Stimulated activated CD4-positive, alpha-beta T cell treated with anti-CD3 and anti-CD28 coated beads, Interleukin-12 subunit alpha, Interleukin-12 subunit beta, amount 100 ng/mL, for 4 hours (primary cell): ENCODE measurements around the gene STARD13.

Experiments used
- DNase-seq: peaks from one replicate; pipeline ENCODE4 v3.0.0-alpha.2; 2020

Gene STARD13

DNA sequence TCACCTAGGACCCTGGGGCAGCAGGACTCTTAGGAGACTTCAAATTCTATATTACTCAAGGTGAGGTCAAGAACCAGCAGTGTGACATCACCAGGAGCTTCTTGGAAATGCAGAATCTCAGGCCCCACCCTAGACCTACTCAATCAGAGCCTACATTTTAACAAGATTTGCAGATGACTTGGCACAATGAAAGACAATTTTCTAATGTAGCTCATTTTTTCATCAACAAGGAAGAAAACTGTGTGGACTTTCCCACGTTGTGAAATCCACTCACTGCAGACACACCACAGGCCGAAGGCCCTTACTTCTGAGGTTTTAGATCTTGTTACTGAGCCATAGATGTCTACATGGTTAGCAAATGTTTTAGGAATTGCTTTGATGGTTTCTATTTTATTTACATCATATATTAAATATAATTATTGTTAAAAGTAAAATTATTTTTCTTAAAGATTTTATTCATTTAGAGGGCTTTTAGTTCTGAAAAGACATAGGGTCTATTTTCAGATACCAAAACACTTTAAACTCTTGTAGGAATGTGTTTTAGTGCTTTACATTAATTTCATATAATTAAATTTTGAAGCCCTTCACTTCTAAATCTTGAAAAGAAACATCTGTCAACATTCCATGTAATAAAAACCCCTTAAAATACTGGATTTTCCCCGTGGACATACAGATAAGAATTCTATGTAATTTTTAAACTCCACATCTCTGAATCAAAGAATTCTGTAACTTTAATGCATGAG lies 18.5 kb upstream of the STARD13 start:
- no peak for DNase-seq

DNA sequence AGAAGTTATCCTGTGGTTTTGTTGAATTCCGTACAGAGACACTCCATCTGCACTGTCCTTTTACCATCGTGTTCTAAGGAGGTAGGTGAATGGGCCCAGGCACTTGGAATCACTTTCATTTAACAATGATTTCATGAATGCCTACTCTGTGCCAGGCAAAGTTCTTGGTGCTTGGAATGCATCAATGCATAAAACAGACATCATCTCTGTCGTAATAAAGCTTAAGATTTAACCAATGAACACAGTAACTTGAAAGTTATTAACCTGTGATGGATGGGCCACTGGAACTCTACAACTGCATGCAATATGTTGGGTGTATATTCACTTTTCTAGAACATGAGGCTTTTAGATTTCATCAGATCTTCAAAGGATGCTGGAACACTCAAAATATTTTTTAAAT lies 14.1 kb upstream of the STARD13 start:
- DNase-seq = no peak

DNA sequence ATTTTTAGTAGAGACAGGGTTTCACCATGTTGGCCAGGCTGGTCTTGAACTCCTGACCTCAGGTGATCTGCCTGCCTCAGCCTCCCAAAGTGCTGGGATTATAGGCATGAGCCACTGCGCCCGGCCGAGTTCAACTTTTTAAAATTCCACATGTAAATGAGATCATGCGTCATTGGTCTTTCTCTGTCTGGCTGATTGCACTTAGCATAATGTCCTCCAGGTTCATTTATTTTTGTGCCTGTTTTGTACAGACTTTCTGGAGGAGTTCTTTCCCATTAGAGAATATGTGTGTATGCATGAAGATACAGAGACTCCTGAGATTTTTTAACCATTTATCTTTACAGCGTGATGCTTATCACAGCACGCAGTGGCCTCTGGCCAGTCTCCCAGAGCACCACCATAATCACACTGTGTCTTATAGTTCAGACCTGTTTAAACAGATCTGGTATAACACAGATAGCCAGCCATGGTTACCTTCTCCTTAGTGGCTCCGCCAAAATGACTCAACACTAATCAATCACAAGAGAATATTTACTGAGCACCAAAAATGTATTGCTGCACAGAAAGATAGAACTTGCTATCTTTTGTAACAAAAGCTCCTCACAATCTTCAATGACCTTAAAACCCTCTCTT lies 11.4 kb upstream of the STARD13 start:
- DNase-seq = no peak

DNA sequence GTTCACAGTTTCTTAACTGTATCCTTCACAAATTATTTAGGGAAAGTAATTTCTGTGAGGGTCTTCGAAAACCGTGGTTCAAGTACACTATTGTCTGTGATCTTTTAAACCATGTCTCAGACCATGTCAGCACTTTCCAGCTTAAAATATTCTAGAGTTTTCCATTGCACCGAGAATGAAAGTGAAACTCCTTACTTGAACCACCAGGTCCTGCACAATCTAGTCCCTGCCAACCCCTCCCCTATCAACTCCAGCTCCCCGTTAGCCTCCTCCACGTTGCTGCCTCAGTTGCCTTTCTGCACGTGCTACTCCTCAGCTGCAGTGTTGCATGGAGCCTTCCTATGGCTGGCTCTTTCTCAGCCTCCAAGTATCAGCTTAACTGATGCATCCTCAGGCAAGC lies 7.2 kb upstream of the STARD13 start:
- DNase-seq = no peak

DNA sequence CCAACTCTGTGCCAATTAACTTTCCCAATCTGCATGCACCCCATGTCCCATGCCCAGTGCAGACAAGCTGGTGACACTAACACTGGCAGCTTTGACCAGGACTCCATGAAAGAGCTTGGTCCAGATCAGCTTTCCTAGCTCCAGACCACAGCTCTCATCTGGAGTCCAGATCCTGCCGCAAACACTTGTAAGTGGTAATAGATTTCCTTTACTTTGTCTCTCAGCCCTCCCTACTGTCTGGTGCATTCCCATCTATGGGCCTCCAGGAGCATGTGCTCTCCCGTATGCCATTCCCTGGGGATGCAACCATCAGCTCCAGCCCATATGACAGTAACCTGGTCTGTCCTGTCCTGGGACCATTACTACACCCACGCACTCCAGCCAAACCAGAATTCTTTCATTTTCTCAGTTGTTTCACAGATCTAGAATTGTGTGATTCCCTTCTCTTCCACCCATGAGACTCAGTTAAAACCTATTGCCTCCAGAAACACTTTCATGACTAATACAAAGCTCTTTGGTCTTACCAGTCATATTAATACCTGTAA lies 4.9 kb upstream of the STARD13 start:
- DNase-seq = no peak

DNA sequence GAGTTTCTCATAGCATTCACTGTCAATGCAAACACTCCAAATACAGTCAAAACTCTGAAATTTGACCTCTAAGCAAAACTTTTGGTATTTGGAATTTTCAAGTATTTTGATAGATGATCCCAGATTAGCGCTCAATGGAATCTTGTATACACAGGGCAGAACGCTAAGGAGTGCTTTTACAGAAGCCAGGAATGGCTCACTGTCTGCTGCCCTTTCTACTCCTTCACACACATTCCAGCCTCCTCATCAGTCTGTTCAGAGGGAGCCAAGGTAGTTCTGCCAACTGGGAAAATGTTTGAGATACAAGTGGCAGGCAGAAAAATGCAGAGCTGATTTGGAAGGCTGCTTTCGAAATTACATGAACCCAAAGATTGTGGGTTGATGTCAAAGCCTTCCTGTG lies 4.4 kb upstream of the STARD13 start:
- DNase-seq = no peak

DNA sequence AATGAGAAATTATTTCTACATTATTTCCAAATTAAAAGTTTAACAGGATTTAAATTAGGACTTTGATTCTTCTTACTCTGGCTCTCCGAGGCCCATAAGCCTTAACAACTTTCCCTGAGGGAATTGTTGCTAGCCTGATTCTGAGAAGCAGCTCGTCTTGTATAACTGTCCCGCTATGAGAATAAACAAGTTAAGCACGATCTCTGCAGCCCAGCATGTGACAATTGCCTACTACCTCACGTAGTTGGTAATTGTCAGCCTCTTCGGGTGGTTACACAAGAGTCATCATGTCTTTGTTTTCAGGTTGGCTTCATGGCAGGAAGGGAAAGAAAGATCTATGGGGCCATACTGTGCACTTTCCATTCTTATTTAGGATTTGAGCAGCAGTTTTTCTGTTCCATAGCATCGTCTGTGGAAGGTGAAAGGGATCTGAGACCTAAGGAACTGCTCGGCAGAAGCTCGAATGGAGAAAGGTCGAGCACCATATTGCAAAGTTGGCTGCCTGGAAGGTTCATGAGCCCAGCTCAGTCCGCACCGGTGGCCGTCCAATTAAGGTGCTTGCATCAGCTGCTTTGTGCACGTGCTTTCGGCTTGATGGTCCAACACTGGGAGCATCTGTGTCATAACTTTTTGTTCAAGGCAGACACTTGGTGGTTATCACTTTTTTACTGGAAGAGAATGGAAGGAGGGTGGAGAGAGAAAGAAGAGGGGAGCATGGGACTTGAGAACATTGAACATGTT lies 1.8 kb upstream of the STARD13 start:
- no peak for DNase-seq

DNA sequence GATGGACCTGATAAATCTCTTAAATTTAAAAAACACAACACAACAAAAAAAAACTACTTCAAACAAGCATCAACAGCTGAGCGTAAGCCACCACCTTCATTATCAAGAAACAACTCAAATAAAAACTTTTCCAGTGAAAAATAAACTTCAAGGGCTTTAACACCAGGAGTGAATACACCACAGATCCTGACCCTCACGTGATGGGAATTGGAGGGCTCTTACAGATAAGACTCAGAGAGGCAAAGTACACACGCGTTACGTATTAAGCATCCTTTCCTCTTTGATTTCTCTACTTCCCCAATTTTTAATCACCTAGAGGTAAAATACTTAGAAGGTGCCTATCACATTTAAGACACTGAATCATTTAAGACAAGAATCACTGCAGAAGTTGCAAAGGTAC lies 573 bp upstream of the STARD13 start:
- DNase-seq = no peak

DNA sequence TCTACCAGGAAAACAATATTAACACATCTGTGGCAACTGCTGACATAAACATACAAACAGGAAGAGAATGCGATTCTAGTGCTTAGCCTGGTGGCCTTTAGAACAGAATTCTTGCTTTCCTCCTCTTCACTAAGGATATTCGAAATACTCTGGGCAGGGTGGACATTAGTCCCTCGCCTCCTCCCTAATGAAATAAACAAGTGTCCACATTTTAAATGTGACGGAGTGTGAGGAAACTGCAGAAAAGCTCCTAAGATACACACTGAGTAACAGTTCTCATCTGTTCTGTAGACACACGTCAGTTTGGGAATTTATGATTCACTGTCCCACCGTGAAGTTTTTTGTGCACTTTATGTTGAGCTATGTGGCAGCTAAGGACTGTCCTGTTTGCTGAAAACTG lies 639 bp downstream of the STARD13 start:
- DNase-seq = no peak

DNA sequence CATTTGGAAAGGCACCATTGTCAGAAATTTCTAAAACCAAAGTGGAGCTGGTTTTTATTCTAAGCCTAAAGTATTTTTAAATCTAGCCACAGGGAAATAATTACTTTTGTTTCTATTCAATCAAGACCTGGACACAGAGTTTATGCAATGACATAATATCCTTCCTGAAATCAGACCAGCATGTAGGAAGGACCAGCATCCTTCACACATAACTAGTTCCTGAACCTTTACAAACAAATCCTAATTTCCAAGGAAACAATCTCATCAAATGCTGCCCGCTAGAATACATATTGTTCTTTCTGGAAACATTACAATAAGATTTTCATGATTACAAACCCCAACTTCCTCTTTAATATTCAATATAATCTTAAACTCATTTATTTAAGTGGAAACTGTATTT lies 1.5 kb downstream of the STARD13 start:
- DNase-seq = no peak

DNA sequence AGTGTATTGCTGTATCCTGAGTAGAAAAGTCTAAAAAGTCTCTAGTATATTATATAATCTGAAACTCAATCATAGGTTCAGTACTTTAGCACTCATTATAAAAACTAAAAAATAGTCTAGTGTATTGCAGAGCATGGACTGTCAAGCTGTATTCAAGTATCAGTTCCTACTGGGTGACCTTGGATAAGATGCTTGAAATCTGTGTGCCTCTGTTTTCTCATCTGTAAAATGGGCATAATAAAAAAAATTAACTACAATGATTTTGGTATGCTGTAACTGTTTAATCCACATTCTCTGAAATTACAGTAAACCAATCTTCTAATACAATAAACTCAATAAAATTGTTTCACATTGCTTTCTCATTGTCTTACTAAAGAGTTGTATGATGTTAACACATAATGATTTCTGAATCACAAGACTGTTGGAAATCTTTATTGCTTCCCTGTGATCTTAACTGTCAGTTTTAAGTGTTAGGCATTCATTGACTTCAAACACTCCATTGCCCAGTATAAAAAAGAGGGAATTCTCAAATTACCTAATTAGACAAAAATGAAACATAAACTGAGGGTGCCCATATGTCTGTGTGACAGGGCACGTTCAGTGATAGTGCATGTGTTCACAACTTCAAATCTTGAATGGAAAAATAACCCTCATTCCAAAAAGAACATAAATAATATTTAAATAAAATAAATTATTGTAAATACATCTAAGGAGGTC lies 2.2 kb downstream of the STARD13 start:
- DNase-seq = no peak

DNA sequence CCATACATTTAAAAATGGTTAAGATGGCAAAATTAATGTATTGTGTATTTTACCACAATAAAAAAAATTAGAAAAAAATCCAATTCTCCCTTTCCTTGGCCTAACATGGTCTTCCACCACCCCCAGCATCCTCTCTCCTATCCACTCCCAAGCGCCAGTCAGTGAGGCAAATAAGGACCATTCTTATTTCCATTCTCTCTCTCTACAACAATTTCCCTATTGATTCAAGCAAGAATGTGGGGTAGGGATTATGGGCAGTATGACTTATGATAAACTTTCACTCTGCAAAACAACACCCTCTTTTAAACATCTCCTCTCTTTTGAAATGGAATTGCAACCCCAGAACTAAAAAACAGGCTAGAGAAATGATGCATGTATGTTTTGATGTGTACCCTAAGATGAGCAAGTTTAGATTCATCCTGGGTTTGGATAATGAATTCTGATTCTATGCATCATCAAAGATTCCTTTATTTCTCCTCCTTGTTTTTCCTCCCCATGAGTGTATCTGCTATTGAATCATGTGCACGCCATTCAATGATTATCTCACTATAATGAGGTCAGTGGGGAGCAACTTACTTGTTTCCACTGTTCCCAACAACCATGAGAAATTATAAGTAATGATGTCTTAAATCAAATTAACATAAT lies 3.5 kb downstream of the STARD13 start:
- DNase-seq = no peak

DNA sequence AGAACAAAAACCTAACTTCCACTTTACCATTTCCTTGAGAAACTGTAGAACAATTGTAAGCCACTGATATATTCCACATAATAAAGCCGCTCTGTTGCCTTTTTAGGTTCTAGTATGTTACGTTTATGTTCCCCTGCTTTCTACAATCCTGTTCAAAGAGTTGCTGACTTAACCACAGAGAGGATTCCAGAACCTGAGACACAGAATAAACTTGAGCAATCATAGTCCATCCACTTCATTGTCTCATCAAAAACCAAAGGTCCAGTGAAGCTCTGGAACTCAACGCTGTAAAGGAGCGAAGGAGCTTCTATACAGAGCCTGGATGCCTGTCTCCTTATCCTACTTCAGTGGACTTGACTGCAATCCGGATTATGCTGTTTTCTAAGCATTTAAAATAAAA lies 4.6 kb downstream of the STARD13 start:
- DNase-seq = no peak

DNA sequence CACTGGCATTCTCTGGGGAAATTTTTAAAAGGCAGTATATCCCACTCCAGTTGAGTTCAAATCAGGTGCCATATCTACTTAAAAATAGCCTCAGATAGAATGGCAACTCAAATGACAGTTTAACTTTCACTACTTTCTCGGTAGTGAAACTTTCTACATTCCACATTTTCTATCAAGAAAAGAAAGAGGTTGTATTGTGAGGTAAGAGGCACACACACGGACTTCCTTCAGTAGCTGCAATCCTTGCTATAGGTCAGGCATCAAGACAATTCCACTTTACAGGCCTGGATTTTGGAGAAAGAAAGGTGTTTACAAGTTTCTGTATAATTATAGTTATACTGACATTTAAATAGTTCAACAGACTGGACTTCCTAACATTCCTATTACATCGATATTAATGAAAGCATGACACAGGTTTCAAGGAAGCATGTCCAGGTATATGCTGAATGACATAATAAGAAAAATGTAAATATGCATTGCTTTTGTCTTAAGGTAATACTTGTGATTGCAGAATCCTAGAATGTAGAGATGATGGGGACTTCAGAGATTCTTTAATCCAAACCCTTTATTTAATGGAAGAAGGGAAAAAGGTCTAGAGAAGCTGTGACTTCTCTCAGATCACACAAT lies 5.2 kb downstream of the STARD13 start:
- no peak for DNase-seq

DNA sequence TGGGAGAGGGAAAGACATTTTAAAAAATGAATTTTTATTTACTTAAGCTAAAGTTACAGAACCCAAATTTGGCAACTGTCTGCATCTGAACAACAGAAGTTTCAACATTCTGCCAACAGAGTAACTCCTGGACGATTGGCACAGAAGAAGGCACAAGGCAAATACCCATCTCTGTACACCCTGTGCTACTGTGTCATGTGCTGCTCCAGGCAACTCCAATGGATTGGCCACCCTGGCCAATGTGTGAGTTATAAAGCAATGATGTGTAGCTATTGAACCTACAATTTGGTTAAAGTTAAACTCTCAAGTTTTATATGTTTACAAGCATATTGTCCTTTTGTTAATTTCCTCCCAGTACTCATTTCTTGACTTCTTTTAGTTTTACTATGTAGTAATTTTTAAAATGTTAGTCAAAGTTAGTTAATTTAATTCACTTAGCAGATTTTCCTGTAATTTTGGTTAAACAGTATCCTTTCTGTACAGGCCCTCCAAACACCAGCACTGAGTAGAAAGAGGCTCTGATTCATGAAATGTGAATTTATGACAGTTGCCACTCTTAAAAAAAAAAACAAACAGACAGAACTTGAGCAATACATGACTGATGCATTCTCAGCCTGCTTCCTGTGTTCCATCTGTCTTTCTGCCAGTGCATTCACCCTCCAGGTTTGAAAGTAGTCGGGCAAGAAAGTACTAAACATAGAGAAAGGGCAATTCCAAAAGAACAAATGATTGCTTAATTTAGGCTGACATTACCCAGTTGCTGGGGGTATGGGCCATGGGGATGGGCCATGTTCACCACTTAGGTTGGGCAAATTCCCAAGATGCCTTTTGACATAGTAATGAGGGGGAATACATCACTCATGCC lies 5.9 kb downstream of the STARD13 start:
- no peak for DNase-seq

DNA sequence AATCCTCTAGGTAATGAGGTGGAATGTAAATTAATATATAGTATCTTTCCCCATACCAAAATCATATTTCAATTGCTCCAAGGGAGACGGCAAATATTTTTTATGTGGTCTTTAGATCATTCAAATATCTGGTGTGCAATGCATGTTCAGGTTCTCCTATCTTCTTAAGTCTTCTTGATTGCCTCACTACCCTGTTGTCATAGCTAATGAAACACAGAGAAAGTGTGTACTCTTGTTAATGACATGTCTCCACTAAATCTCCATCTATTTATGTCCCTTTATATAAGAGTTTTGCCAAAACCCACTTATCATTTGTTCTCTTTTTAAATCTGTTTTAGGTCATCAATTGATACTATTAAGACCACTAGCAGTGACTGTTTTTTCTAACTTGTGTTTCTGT lies 6.6 kb downstream of the STARD13 start:
- DNase-seq = no peak

DNA sequence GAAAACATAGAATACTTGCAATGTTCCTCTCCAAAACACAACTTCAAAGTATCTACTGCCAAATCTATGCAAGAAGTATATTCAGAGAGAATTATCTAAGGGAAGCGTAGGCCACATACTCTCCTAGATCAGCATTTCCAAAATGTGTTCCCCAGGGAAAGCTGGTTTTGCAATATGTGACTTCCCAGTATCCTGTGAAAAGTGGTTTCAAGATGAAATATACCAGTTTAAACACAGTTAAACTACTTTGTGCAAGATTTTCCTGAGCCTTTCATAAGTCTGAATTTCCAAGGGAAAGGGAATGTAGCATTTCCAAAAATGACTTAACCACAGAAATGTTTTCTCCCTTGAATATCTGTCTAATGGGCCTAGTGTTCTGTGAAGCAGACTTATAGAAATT lies 7.6 kb downstream of the STARD13 start:
- DNase-seq = no peak

DNA sequence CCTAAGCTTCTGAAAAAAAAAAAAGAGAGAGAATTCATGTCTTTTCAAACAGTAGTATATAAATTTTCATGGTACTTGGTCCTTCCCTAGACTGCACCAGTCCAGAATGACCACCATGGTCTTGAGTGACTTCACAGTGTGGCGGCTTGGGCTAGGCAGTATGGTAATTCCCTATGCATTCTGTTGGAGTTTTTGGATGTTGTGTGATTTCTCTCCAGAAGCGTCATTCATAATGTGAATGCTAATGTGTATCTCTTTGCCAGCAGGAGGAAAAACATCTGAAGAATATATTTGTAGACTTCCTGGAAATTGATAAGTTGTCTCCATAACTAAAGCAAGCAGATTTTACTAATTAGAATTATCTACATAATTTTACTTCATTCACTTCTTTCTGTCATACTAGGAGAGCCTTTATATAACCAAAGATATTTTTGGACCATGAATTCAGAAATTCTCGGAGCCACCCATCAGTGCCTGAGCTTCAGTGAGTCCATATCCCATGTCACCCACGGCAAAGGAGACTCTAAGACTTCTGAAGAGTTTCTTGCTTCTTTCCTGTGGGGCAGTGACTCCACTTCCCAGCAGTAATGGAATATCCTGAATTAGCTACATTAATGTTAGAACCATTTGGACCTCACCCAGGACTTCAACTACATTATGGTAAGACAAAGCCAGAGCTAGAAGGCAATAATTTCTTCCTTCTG lies 8.4 kb downstream of the STARD13 start:
- no peak for DNase-seq

DNA sequence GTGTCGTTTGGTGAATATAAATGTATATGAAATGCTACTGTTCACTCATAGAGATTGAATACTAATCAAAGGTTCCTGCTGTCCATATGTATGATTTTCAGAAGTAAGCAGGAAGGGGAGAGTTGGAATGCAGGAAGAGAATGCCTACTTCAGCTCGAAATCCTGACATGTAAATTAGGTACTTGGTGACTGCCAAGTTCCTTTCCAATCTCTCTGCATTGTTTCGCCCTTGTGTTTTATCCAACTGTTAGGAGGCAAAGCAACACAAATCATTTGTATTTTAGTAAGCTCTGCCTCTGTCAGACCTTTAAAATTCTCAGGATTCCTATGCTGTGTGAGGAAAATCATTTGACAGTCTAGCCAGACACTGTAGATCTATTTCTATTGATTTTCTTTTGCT lies 9.0 kb downstream of the STARD13 start:
- DNase-seq = no peak

DNA sequence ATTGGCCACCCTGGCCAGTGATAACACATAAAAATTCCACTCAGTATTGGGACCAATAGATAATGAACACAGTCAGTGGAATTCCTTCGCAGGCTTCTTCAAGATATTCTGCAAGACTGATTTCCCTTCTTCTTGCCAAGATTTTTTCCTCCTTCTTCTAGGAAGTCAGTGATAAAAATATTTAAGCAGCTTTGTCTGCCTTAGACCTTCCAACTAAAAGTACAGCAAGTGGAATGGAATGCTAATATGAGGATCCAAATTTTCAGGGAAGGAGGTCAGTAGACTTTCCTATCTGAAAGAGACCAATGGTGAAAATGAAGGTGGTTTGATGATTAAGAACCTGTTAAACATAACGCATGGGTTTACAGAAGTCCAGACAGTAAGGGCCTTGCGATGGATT lies 9.6 kb downstream of the STARD13 start:
- no peak for DNase-seq

DNA sequence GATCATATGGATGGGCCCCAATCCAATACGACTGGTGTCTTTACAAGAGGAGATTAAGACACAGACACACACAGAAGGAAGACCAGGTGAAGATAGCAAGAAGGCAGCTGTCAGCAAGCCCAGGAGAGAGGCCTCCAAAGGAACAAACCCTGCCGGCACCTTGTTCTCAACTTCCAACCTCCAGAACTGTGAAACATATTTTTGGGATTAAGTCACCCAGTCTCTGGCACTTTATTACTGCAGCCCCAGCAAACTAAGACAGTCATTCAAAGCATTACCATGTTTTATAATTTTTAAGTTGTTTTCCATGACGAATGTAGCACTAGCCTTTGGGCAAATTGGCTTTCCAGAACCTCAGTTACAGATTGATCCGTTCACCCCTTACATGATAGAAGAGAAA lies 11.3 kb downstream of the STARD13 start:
- DNase-seq = no peak
